ENCODE data around the gene RXRA. TPM values are rescaled to one million over a fixed set of nuclear protein-coding genes. Genes with fewer than 3 reads are reported as not detected.

RXRA gene
- total and polyA plus RNA-seq, 3 experiments from 2014 or later: 2.1 to 10.0 (median 9.9) TPM

DNA sequence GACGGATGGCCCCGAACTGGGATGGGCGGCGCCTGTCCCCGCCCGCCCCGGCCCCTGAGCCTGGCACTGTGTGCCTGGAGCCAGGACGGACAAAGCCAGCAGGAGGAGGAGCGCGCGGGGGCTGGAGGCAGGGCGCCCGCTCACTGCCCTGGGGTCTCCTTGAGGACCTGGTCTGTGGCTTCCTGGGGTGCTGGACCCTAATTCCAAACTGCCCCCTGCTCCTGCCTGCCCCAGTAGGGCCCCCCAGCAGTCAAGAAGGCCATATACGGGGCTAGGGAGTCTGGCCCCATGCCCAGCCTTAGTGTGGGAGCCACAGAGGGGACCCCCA lies 29.2 kb upstream of the RXRA start:
- Mint-ChIP-seq H3K4me1 (peaks cover 10 to 23% (median 21%) of the 10 kb centered on the region in 3 donors), H3K36me3 (no peaks in the 10 kb centered on the region), H3K27me3 (peaks cover 2 to 15% of the 10 kb centered on the region in 2 donors), H3K9me3 (no peaks in the 10 kb centered on the region), H3K27ac (peak overlapping the region in 1 of 8 donors; percentile 27), H3K4me3 (no peak overlapping the region)
- ChIA-PET CTCF (no interaction called here), POLR2A (no interaction called here)
- Histone ChIP-seq H3K27ac (ENCODE audit: low read depth, low read length) (no peak overlapping the region), H3K4me3 (ENCODE audit: low read length) (no peak overlapping the region), H3K27me3 (ENCODE audit: insufficient read depth, low read length, poor library complexity, severe bottlenecking) (no peaks in the 10 kb centered on the region), H3K36me3 (ENCODE audit: insufficient read depth, low read length) (no peaks in the 10 kb centered on the region), H3K4me1 (ENCODE audit: insufficient read depth, low read length) (peaks cover 7% of the 10 kb centered on the region), H3K9me3 (ENCODE audit: low read length) (no peaks in the 10 kb centered on the region)
- no peak for DNase-seq

DNA sequence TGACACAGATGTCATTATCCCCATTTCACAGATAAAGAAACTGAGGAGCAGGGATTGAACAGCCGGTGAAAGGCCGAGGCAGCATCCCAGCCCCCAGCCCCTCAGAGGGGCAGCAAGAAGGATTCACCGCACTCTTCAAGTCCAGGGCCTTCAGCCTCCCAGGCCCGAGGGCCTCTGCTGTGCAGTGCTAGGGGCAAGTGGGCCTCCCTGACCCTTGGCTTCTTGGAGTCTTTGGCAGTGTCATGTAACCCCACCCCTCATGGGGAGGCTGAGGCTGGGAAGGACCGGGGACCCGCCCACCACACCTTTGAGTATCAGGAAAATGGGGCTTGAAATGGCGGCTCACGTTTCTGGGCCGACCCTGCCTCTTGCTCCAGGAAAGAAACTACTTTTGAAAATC lies 28.7 kb upstream of the RXRA start:
- Mint-ChIP-seq H3K9me3 (no peaks in the 10 kb centered on the region), H3K4me3 (no peak overlapping the region), H3K27me3 (peaks cover 2 to 15% of the 10 kb centered on the region in 2 donors), H3K27ac (peak overlapping the region in 1 of 8 donors; percentile 27), H3K36me3 (no peaks in the 10 kb centered on the region), H3K4me1 (peaks cover 13 to 28% (median 25%) of the 10 kb centered on the region in 3 donors)
- ChIA-PET POLR2A (no interaction called here), CTCF (no interaction called here)
- Histone ChIP-seq H3K9me3 (ENCODE audit: low read length) (no peaks in the 10 kb centered on the region), H3K36me3 (ENCODE audit: insufficient read depth, low read length) (no peaks in the 10 kb centered on the region), H3K27ac (ENCODE audit: low read depth, low read length) (no peak overlapping the region), H3K4me1 (ENCODE audit: insufficient read depth, low read length) (peaks cover 7% of the 10 kb centered on the region), H3K4me3 (ENCODE audit: low read length) (no peak overlapping the region), H3K27me3 (ENCODE audit: insufficient read depth, low read length, poor library complexity, severe bottlenecking) (no peaks in the 10 kb centered on the region)
- DNase-seq: no peak

DNA sequence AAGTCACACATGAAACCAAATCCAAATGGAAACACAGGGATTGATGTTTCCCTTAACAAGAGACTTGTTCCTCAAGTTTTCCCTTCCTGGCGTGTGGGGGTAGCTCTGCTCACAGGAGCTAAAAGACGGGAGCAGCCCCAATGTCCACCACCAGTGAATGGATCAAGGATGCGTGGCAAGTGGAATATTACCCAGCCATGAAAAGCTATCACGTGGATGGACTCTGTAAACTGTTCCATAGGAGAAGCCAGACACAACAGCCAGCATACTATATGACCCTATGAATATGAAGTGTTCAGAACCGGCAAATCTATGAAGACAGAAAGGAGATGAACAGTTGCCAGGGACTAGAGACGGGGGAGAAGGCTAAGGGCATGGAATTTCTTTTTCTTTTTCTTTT lies 28.3 kb upstream of the RXRA start:
- no peak overlapping the region for H3K4me3 ChIP-seq (ENCODE audit: low read length)
- no peak for DNase-seq
- H3K4me1 ChIP-seq (ENCODE audit: insufficient read depth, low read length): peaks cover 7% of the 10 kb centered on the region
- Mint-ChIP-seq H3K27me3 (peaks cover 2 to 12% of the 10 kb centered on the region in 2 donors), H3K36me3 (no peaks in the 10 kb centered on the region), H3K4me1 (peaks cover 13 to 29% (median 28%) of the 10 kb centered on the region in 3 donors), H3K4me3 (no peak overlapping the region), H3K27ac (peak overlapping the region in 2 of 8 donors; percentile 9 to 52), H3K9me3 (no peaks in the 10 kb centered on the region)
- H3K27me3 ChIP-seq (ENCODE audit: insufficient read depth, low read length, poor library complexity, severe bottlenecking): no peaks in the 10 kb centered on the region
- no peak overlapping the region for H3K27ac ChIP-seq (ENCODE audit: low read depth, low read length)
- CTCF ChIA-PET: interaction anchor here (2.5 kb wide), 1 partner anchor 127 kb away, joined by 8 read pairs; no protein-coding TSS in a partner anchor
- no peaks in the 10 kb centered on the region for H3K9me3 ChIP-seq (ENCODE audit: low read length)
- no peaks in the 10 kb centered on the region for H3K36me3 ChIP-seq (ENCODE audit: insufficient read depth, low read length)
- POLR2A ChIA-PET: no interaction called here

DNA sequence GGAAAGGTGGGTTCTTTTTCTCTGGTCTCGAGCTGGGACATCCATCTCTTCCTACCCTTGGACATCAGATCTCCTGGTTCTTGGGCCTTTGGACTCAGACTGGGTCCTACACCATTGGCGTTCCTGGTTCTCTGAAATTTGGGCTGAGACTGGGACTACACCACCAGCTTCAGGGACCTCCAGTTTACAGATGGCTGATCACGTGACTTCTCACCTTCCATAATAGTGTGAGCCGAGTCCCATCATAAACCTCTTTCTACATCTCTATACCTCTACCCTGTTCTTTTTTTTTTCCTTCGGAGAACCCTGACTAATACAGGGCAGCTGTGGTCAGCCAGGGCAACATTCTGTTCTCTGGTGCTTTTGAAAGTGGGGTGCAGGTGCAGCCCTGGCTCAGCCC lies 27.2 kb upstream of the RXRA start:
- CTCF ChIA-PET: interaction anchor here (1.1 to 2.5 kb wide), 2 partner anchors 16 to 128 kb away, joined by 3 to 8 read pairs; no protein-coding TSS in a partner anchor
- no peaks in the 10 kb centered on the region for H3K9me3 ChIP-seq (ENCODE audit: low read length)
- Mint-ChIP-seq H3K9me3 (no peaks in the 10 kb centered on the region), H3K27ac (peak overlapping the region in 1 of 8 donors; percentile 6), H3K27me3 (peaks cover 2 to 9% of the 10 kb centered on the region in 2 donors), H3K36me3 (no peaks in the 10 kb centered on the region), H3K4me3 (peak overlapping the region in 1 of 7 donors; percentile 11), H3K4me1 (peaks cover 13 to 31% (median 29%) of the 10 kb centered on the region in 3 donors)
- H3K27ac ChIP-seq (ENCODE audit: low read depth, low read length): no peak overlapping the region
- no peak overlapping the region for H3K4me3 ChIP-seq (ENCODE audit: low read length)
- no peaks in the 10 kb centered on the region for H3K36me3 ChIP-seq (ENCODE audit: insufficient read depth, low read length)
- POLR2A ChIA-PET: no interaction called here
- no peaks in the 10 kb centered on the region for H3K27me3 ChIP-seq (ENCODE audit: insufficient read depth, low read length, poor library complexity, severe bottlenecking)
- peaks cover 7% of the 10 kb centered on the region for H3K4me1 ChIP-seq (ENCODE audit: insufficient read depth, low read length)
- DNase-seq: no peak

DNA sequence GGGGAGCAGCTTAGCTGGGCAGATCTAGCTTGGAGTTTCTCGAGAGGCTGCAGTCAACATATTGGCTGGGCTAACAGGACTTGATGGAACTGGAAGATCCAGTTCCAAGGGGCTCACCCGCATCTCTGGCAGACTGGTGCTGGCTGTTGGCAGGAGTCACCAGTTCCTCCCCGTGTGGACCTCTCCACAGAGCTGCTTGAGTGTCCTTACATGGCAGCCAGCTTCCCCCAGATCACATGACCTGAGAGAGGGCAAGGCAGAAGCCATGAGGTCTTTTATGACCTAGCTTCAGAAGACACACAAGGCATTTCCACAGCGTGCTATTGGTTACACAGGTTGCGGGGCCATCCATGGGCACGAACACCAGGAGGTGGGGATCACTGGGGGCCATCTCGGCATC lies 26.4 kb upstream of the RXRA start:
- Histone ChIP-seq H3K36me3 (ENCODE audit: insufficient read depth, low read length) (no peaks in the 10 kb centered on the region), H3K27ac (ENCODE audit: low read depth, low read length) (no peak overlapping the region), H3K27me3 (ENCODE audit: insufficient read depth, low read length, poor library complexity, severe bottlenecking) (no peaks in the 10 kb centered on the region), H3K9me3 (ENCODE audit: low read length) (no peaks in the 10 kb centered on the region), H3K4me3 (ENCODE audit: low read length) (no peak overlapping the region), H3K4me1 (ENCODE audit: insufficient read depth, low read length) (peaks cover 7% of the 10 kb centered on the region)
- no peak overlapping the region for H3K4me3 Mint-ChIP-seq
- ChIA-PET POLR2A (no interaction called here), CTCF (interaction anchor here (1.1 to 2.5 kb wide), 2 partner anchors 16 to 129 kb away, joined by 3 to 8 read pairs; no protein-coding TSS in a partner anchor)
- no peak for DNase-seq
- H3K27ac Mint-ChIP-seq: peak overlapping the region in 5 of 8 donors; percentile 12 to 97 (median 60)
- H3K27me3 Mint-ChIP-seq: peaks cover 2 to 9% of the 10 kb centered on the region in 2 donors
- no peaks in the 10 kb centered on the region for H3K36me3 Mint-ChIP-seq
- H3K4me1 Mint-ChIP-seq: peaks cover 13 to 31% (median 29%) of the 10 kb centered on the region in 3 donors
- no peaks in the 10 kb centered on the region for H3K9me3 Mint-ChIP-seq

DNA sequence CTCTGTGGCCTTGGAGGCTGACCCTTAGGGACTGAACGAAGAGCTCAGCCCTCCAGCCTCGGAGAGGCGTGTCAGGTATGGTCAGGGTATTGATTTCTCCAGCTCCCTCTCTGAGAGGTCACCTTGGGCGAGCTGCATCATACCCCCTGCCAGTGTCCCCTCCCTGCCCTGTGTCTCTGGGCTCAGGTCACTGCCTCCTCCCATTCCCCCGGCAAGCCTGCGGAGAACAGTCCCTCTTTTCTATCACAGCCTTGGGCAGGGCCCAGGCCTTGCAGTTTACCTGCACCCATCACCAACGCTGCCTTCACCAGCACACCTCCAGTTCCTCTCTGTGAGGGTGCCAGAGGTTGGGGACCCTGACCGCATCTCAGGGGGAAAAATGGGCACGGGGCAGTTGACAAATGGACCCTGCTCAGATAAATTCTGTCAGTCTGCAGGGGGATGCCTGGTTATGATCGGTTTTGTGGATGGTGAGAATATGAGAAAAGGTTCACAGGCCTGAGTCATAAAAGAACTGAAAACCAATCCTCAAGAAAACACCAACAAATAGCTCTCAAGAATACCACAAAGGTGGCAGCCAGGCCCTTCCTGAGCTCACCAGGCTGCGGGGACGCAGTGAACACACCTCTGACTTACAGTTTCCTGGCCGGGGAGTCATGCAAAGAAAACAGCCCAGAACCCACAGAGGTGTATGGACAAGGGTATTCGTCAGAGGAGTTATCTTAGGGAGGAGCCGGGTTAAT lies 24.7 kb upstream of the RXRA start:
- H3K4me1 ChIP-seq (ENCODE audit: insufficient read depth, low read length): peaks cover 7% of the 10 kb centered on the region
- H3K4me1 Mint-ChIP-seq: peaks cover 11 to 27% (median 24%) of the 10 kb centered on the region in 3 donors
- H3K27ac ChIP-seq (ENCODE audit: low read depth, low read length): no peak overlapping the region
- H3K9me3 Mint-ChIP-seq: no peaks in the 10 kb centered on the region
- no peak overlapping the region for H3K4me3 ChIP-seq (ENCODE audit: low read length)
- H3K27me3 ChIP-seq (ENCODE audit: insufficient read depth, low read length, poor library complexity, severe bottlenecking): no peaks in the 10 kb centered on the region
- DNase-seq: peak in 4 of 5 donors; percentile 43 to 82 (median 50)
- ChIA-PET CTCF (interaction anchor here (1.0 to 1.3 kb wide), 4 partner anchors 21 to 130 kb away, joined by 3 to 4 read pairs (median 3); no protein-coding TSS in a partner anchor), POLR2A (no interaction called here)
- H3K27ac Mint-ChIP-seq: peak overlapping the region; percentile 39 to 93 (median 80)
- no peaks in the 10 kb centered on the region for H3K36me3 Mint-ChIP-seq
- H3K9me3 ChIP-seq (ENCODE audit: low read length): no peaks in the 10 kb centered on the region
- peak overlapping the region in 5 of 7 donors; percentile 11 to 67 (median 35) for H3K4me3 Mint-ChIP-seq
- peaks cover 0 to 3% of the 10 kb centered on the region in 2 donors for H3K27me3 Mint-ChIP-seq
- H3K36me3 ChIP-seq (ENCODE audit: insufficient read depth, low read length): no peaks in the 10 kb centered on the region

DNA sequence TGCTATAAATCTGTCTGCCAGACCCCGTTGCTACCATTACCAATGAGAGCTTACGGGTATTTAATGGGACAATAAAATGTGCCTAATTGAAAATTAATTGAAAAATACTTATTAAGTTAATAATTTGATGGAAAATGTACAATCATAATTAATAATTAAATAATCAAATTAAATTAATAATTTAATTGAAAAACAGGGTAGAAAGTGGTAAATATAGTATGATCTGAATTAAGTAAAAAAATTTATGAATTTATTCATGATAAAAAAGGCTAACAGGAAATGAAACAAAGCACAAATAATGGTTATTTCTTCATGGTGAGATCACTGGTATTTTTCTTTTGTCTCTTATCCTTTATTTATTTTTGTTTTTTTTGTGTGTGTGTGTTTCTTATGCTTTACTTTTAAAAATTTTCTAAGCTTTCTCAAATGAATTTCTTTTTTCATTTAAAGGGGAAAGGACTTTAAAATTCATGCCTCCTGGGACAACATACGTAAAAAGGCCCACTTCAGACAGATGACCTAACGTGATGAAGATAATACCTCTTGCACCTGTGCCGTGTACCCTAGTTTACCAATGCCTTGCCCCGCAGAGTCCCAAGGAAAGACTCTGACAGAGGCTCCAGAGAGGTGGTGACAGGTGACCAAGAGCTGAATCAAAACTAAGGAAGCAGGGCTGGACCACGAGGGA lies 24.0 kb upstream of the RXRA start:
- no peaks in the 10 kb centered on the region for H3K27me3 ChIP-seq (ENCODE audit: insufficient read depth, low read length, poor library complexity, severe bottlenecking)
- no peaks in the 10 kb centered on the region for H3K36me3 ChIP-seq (ENCODE audit: insufficient read depth, low read length)
- Mint-ChIP-seq H3K27me3 (peaks cover 0 to 2% of the 10 kb centered on the region in 2 donors), H3K36me3 (no peaks in the 10 kb centered on the region), H3K4me1 (peaks cover 11 to 27% (median 24%) of the 10 kb centered on the region in 3 donors), H3K27ac (peak overlapping the region in 4 of 8 donors; percentile 17 to 90 (median 70)), H3K4me3 (peak overlapping the region in 3 of 7 donors; percentile 11 to 67 (median 50)), H3K9me3 (no peaks in the 10 kb centered on the region)
- no peaks in the 10 kb centered on the region for H3K9me3 ChIP-seq (ENCODE audit: low read length)
- no peak for DNase-seq
- CTCF ChIA-PET: interaction anchor here (1.0 to 1.3 kb wide), 3 partner anchors 22 to 131 kb away, joined by 3 to 4 read pairs (median 3); no protein-coding TSS in a partner anchor
- POLR2A ChIA-PET: no interaction called here
- H3K4me3 ChIP-seq (ENCODE audit: low read length): no peak overlapping the region
- no peak overlapping the region for H3K27ac ChIP-seq (ENCODE audit: low read depth, low read length)
- H3K4me1 ChIP-seq (ENCODE audit: insufficient read depth, low read length): peaks cover 7% of the 10 kb centered on the region

DNA sequence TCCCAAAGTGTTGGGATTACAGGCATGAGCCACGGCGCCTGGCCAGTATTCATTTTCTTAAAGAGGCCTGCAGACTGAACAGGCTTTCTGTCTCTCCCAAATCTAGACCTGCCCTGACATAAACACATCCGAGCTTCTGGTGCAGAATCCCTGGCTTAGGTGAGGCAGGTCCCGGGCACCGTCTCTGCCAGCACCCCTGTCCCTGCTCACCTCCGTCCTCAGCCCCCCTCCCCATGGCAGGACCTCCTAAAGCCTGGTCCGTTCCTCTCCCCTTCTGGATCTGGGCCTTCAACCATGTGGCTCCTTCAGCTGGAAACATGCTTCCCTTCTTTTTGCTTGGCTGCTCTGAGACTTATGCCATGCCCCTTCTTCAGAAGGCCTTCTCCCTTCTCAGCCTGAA lies 22.7 kb upstream of the RXRA start:
- Histone ChIP-seq H3K36me3 (ENCODE audit: insufficient read depth, low read length) (no peaks in the 10 kb centered on the region), H3K27me3 (ENCODE audit: insufficient read depth, low read length, poor library complexity, severe bottlenecking) (no peaks in the 10 kb centered on the region), H3K4me3 (ENCODE audit: low read length) (no peak overlapping the region), H3K9me3 (ENCODE audit: low read length) (no peaks in the 10 kb centered on the region), H3K4me1 (ENCODE audit: insufficient read depth, low read length) (peaks cover 7% of the 10 kb centered on the region), H3K27ac (ENCODE audit: low read depth, low read length) (no peak overlapping the region)
- peak overlapping the region in 4 of 8 donors; percentile 6 to 24 (median 8) for H3K27ac Mint-ChIP-seq
- H3K36me3 Mint-ChIP-seq: no peaks in the 10 kb centered on the region
- peaks cover 11 to 27% (median 24%) of the 10 kb centered on the region in 3 donors for H3K4me1 Mint-ChIP-seq
- DNase-seq: no peak
- no peak overlapping the region for H3K4me3 Mint-ChIP-seq
- H3K27me3 Mint-ChIP-seq: no peaks in the 10 kb centered on the region
- ChIA-PET CTCF (no interaction called here), POLR2A (no interaction called here)
- no peaks in the 10 kb centered on the region for H3K9me3 Mint-ChIP-seq

Measured in CD8-positive, alpha-beta memory T cell (primary cell).